Muscle layer of duodenum (tissue), 2 donors: ENCODE data around the gene HMGXB3.
A peak's percentile ranks its signal among the peaks of the same experiment; 100 is the strongest.

Experiments
- H3K27ac ChIP-seq: one replicate; pipeline ENCODE4 v1.7.0; 2013; ENCODE audit warnings: mild to moderate bottlenecking, low read length
- H3K27me3 ChIP-seq: one replicate; pipeline ENCODE4 v1.7.0; 2013; ENCODE audit warnings: low read depth, mild to moderate bottlenecking, control low read depth, low read length
- H3K36me3 ChIP-seq, 2 donors: one replicate each; pipeline ENCODE4 v1.7.0; 2013; ENCODE audit warnings: low read length in 2 of 2, control low read depth in 1 of 2, mild to moderate bottlenecking in 1 of 2; ENCODE audit not compliant: insufficient read depth in 2 of 2, control insufficient read depth in 1 of 2
- H3K4me1 ChIP-seq, 2 donors: one replicate each; pipeline ENCODE4 v1.7.0; 2013; ENCODE audit warnings: low read length in 2 of 2, mild to moderate bottlenecking in 2 of 2, control low read depth in 1 of 2, moderate library complexity in 1 of 2; ENCODE audit not compliant: insufficient read depth in 2 of 2, control insufficient read depth in 1 of 2
- H3K4me3 ChIP-seq, 2 donors: one replicate each; pipeline ENCODE4 v1.7.0; 2013; ENCODE audit warnings: low read length in 2 of 2, low read depth in 1 of 2, mild to moderate bottlenecking in 1 of 2
- H3K9me3 ChIP-seq, 2 donors: one replicate each; pipeline ENCODE4 v1.7.0; 2013; ENCODE audit warnings: low read length in 2 of 2, control low read depth in 1 of 2, mild to moderate bottlenecking in 1 of 2; ENCODE audit not compliant: control insufficient read depth in 1 of 2
- donor health status: healthy.

The HMGXB3 gene, protein sequence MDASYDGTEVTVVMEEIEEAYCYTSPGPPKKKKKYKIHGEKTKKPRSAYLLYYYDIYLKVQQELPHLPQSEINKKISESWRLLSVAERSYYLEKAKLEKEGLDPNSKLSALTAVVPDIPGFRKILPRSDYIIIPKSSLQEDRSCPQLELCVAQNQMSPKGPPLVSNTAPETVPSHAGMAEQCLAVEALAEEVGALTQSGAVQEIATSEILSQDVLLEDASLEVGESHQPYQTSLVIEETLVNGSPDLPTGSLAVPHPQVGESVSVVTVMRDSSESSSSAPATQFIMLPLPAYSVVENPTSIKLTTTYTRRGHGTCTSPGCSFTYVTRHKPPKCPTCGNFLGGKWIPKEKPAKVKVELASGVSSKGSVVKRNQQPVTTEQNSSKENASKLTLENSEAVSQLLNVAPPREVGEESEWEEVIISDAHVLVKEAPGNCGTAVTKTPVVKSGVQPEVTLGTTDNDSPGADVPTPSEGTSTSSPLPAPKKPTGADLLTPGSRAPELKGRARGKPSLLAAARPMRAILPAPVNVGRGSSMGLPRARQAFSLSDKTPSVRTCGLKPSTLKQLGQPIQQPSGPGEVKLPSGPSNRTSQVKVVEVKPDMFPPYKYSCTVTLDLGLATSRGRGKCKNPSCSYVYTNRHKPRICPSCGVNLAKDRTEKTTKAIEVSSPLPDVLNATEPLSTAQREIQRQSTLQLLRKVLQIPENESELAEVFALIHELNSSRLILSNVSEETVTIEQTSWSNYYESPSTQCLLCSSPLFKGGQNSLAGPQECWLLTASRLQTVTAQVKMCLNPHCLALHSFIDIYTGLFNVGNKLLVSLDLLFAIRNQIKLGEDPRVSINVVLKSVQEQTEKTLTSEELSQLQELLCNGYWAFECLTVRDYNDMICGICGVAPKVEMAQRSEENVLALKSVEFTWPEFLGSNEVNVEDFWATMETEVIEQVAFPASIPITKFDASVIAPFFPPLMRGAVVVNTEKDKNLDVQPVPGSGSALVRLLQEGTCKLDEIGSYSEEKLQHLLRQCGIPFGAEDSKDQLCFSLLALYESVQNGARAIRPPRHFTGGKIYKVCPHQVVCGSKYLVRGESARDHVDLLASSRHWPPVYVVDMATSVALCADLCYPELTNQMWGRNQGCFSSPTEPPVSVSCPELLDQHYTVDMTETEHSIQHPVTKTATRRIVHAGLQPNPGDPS (N-terminal part only)

GRCh38 chr5:150000256-150000989 is at the start of gene HMGXB3, which contains the start of gene TIGD6:
TSS of gene HMGXB3 (plus strand) at chr5:150000739. CDS start at chr5:150004853, 4,114 bp downstream.
TSS of gene TIGD6 (minus strand) at chr5:150000654. CDS start at chr5:149996348, 4,306 bp downstream.
- Histone ChIP-seq H3K9me3 (no peaks in the 10 kb centered on the region), H3K4me1 (peaks cover 9 to 31% of the 10 kb centered on the region in 2 donors), H3K4me3 (peak within 1 kb of the TSS; percentile 87 to 89), H3K27me3 (no peaks in the 10 kb centered on the region), H3K27ac (peak within 1 kb of the TSS; percentile 92), H3K36me3 (peaks cover 13 to 19% of the 10 kb centered on the region in 2 donors)

GRCh38 chr5:149951138-149951749 is 49.3 kb upstream of the HMGXB3 start:
- H3K27ac ChIP-seq: no peak overlapping the region
- H3K4me3 ChIP-seq: no peak overlapping the region
- no peaks in the 10 kb centered on the region for H3K36me3 ChIP-seq
- no peaks in the 10 kb centered on the region for H3K4me1 ChIP-seq
- no peaks in the 10 kb centered on the region for H3K27me3 ChIP-seq
- H3K9me3 ChIP-seq: no peaks in the 10 kb centered on the region

DNA sequence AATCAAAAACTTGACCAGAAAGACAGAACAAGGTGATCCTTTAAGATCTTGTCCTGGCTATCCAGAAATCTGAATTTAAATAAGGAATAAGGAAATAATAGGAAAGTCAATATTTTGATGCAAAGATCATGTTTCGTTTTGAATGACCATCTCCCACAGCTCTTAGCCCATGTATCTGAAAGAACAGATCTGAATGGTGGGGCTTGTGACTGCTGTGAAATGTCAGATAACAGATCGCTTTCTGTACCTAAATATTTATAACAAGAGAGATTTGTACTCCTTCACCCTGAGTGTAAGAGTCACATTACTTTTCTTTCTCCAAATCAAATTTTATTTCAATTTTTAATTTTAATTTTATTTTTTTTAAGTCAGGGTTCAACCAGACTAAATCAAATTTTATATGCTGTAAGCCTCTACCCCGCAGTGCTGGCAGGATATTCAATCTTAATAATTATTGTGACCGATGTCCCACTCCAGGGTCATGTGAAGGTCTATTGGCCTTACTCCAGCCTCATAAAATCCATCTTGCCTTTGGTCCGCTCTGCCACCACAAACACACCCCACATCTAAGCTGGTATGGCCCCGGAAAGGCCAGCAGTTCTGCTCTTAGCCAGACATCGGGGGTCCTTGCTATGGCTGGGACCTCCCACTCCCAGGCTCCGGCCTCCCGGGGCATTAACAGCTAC is 47.0 kb upstream of the HMGXB3 start:
- Histone ChIP-seq H3K27me3 (no peaks in the 10 kb centered on the region), H3K36me3 (no peaks in the 10 kb centered on the region)

DNA sequence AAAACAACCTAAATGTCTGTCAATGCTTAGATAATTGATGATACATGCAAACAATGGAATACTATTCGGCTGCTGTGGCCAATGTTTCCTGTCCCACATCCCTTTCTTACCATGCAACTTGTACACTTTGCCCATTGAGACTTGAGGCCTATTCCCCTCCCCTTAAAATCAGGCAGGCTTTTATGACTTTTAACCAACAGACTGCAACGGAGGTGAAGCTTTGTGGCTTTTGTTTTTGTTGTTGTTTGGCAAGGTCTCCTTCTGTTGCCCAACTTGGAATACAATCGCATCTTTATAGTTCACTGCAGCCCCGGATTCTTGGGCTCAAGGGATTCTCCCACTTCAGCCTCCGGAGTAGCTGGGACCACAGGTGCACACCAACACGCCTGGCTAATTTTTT is 45.7 kb upstream of the HMGXB3 start:
- Histone ChIP-seq H3K4me1 (peaks cover 4 to 6% of the 10 kb centered on the region in 2 donors), H3K27me3 (no peaks in the 10 kb centered on the region), H3K36me3 (no peaks in the 10 kb centered on the region), H3K9me3 (no peaks in the 10 kb centered on the region), H3K4me3 (no peak overlapping the region), H3K27ac (no peak overlapping the region)

More for the DNA sequence above, 47.0 kb upstream of the HMGXB3 start:
- Histone ChIP-seq H3K27ac (no peak overlapping the region), H3K4me3 (no peak overlapping the region), H3K9me3 (no peaks in the 10 kb centered on the region), H3K4me1 (no peaks in the 10 kb centered on the region)

DNA sequence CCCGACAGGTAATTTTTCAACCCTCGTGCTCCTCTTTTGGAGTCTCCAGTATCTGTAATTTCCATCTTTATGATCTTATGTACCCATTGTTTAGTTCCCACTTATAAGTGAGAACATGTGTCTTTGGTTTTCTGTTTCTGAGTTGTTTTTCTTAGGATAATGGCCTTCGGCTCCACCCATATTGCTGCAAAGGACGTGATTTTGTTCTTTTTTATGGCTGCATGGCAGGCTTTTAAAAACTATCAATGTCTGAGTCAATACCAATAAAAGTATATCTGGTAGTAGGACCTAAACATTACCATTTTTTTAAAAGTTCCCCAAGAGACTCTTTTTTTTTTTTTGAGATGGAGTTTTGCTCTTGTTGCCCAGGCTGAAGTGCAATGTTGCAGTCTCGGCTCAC is 43.9 kb upstream of the HMGXB3 start:
- peaks cover 5 to 6% of the 10 kb centered on the region in 2 donors for H3K4me1 ChIP-seq
- H3K36me3 ChIP-seq: no peaks in the 10 kb centered on the region
- H3K9me3 ChIP-seq: no peaks in the 10 kb centered on the region
- no peak overlapping the region for H3K27ac ChIP-seq
- no peak overlapping the region for H3K4me3 ChIP-seq
- H3K27me3 ChIP-seq: no peaks in the 10 kb centered on the region

DNA sequence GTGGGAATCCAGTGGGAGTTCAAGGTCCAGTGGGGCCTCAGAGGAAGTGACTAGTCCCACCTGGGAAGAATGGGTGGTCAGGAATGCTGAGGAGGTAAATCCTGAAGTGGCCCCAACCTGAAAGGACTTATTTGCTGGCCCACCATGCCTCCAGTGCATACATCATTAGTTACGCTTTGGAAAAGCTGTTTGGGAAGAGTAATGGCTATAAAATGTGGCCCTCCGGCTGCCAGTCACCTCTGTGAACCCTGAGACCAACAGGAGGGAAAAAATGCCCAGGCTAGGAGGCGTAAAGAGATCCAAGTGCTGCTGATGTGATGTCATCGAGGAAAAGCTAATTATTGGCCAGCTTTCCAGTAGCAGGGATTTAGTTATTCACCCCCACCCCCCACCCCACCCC is 42.7 kb upstream of the HMGXB3 start:
- Histone ChIP-seq H3K9me3 (no peaks in the 10 kb centered on the region), H3K27ac (no peak overlapping the region), H3K4me1 (peaks cover 6 to 8% of the 10 kb centered on the region in 2 donors), H3K27me3 (no peaks in the 10 kb centered on the region), H3K4me3 (no peak overlapping the region), H3K36me3 (no peaks in the 10 kb centered on the region)

DNA sequence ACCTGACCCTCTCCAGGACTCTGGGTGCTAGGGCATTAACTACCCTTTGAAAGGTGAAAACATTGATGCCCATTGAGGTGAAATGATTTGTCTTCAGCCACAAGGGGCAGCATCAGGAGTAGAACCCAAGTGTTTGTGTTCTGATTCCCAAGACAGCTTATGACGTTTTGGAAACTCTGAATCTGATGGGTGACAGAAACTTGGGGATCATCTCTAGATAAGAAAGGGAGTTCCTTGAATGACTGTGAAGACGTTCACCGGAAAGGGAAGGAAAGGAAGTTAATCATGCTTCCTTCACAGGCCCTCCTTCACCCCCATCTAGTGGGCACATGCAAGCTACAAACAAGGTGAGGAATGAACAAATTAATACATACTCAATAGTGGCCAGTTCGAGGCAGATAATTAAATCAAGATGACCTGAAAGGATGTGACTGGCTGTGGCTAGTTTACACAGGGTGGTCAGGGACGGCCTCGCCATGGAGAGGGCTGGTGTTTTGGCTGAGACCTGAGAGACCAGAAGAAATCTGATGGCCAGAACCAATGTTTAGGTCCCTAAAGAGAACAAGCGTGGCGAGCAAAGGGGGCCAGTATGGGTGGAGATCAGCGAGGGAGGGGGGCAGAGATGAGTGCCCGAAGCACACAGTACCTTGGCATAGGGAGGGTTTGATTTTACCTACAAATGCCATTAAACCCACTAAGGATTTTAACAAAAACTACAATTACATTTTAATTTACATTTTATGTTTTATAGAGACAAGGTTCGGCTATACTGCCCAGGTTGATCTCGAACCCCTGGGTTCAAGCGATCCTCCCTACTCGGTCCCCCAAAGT is 40.9 kb upstream of the HMGXB3 start:
- H3K27me3 ChIP-seq: no peaks in the 10 kb centered on the region
- H3K9me3 ChIP-seq: no peaks in the 10 kb centered on the region
- peak overlapping the region; percentile 96 for H3K27ac ChIP-seq
- no peaks in the 10 kb centered on the region for H3K36me3 ChIP-seq
- peak overlapping the region; percentile 56 to 67 for H3K4me3 ChIP-seq
- H3K4me1 ChIP-seq: peaks cover 6 to 8% of the 10 kb centered on the region in 2 donors

DNA sequence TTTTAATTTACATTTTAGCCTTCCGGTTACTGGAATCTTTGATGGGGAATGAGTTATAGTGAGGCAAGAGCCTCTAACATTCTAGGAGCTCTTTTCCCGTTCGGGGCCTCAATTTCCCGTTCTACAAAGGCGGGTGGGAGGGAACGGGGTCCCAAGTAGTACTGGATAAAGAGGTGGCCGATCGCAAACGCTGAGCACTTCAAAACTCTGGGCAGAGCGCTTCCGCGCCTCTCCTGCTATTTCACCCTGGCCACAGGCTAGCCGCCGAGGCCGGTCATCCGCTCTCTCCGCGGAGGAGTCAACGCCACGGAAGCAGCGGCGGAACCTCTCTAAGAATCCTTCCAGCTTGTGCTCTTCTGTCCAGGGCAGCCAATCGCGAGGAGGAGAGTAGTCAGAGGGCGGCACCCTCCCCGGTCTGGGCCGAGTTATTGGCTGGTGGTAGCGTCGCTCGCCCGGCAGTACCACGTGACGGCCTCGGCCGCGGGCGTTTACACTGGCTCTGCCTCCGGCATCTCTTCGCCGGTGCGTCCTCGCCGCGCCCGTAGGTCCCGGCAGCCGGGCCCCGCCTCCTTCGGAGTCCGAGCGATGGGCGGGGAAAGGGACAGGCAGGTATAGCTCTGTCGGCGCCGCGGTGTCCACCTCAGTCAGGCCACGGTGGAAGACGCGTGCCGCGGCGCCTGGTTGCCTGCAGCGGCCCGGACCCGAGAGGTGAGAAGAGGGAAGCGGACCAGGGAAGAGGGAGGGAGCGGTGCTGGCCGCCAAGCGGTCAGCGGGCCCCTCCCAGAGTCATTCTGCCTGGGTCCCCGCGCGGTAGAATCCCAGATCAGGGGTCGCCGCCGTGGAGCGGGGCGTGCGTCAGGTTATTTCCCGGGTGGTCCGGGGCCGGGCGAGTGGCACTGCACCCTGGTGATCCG is 40.0 kb upstream of the HMGXB3 start, which contains the start of gene SLC26A2:
SLC26A2 (plus strand) TSS at position 487 of the 914 bp plus-strand sequence. CDS start 16,895 bp downstream, outside the sequence.
- no peaks in the 10 kb centered on the region for H3K36me3 ChIP-seq
- no peaks in the 10 kb centered on the region for H3K27me3 ChIP-seq
- H3K4me1 ChIP-seq: peaks cover 6 to 8% of the 10 kb centered on the region in 2 donors
- H3K27ac ChIP-seq: peak within 1 kb of the TSS; percentile 96
- H3K9me3 ChIP-seq: no peaks in the 10 kb centered on the region
- peak within 1 kb of the TSS; percentile 66 to 67 for H3K4me3 ChIP-seq
